ENCODE data around the gene GEMIN7. TPM values are rescaled to one million over a fixed set of nuclear protein-coding genes. Genes with fewer than 3 reads are reported as not detected.
A peak's percentile ranks its signal among the peaks of the same experiment; 100 is the strongest.

GEMIN7 gene
- total RNA-seq, 4 donors from 2014 or later = 18.8 to 29.8 (median 20.5) TPM

GRCh38 chr19:45094707-45095106 lies 15.6 kb downstream of the GEMIN7 start:
- Histone ChIP-seq H3K9me3 (no peaks in the 10 kb centered on the region), H3K36me3 (peaks cover 9% of the 10 kb centered on the region), H3K4me1 (peaks cover 83% of the 10 kb centered on the region), H3K4me3 (peak overlapping the region; percentile 87), H3K27ac (no peak overlapping the region), H3K27me3 (no peaks in the 10 kb centered on the region)
- no peak for TF ChIP-seq CTCF (IDR thresholded peaks at IDR 0.05)
- no peak for TF ChIP-seq POLR2A (IDR thresholded peaks at IDR 0.05)
- TF ChIP-seq POLR2AphosphoS5 (IDR thresholded peaks at IDR 0.05) = no peak
- no peak for TF ChIP-seq EP300 (IDR thresholded peaks at IDR 0.05)
- DNase-seq (ENCODE audit: low spot score in 2 of 2) = no peak
- WGBS = 64% methylated on average over 5 of the region's 5 CpGs

- Histone ChIP-seq H3K4me1 (peaks cover 85% of the 10 kb centered on the region), H3K27ac (no peak overlapping the region), H3K9me3 (no peaks in the 10 kb centered on the region), H3K36me3 (no peaks in the 10 kb centered on the region), H3K4me3 (peak overlapping the region; percentile 87), H3K27me3 (no peaks in the 10 kb centered on the region)
- no peak for TF ChIP-seq POLR2A (IDR thresholded peaks at IDR 0.05)
- TF ChIP-seq EP300 (IDR thresholded peaks at IDR 0.05) = no peak
- TF ChIP-seq POLR2AphosphoS5 (IDR thresholded peaks at IDR 0.05) = no peak
- no peak for TF ChIP-seq CTCF (IDR thresholded peaks at IDR 0.05)
- no peak for DNase-seq (ENCODE audit: low spot score in 2 of 2)
- 79% methylated on average over 14 of the region's 14 CpGs for WGBS
Observed at GRCh38 chr19:45095496-45096413, 16.7 kb downstream of the GEMIN7 start.

- Histone ChIP-seq H3K4me1 (peaks cover 86% of the 10 kb centered on the region), H3K9me3 (no peaks in the 10 kb centered on the region), H3K27me3 (no peaks in the 10 kb centered on the region), H3K4me3 (no peak overlapping the region), H3K27ac (no peak overlapping the region), H3K36me3 (no peaks in the 10 kb centered on the region)
- TF ChIP-seq CTCF (IDR thresholded peaks at IDR 0.05) (no peak), POLR2A (IDR thresholded peaks at IDR 0.05) (no peak), EP300 (IDR thresholded peaks at IDR 0.05) (no peak), POLR2AphosphoS5 (IDR thresholded peaks at IDR 0.05) (no peak)
- WGBS = 88% methylated on average over 7 of the region's 7 CpGs
- no peak for DNase-seq (ENCODE audit: low spot score in 2 of 2)
Observed at GRCh38 chr19:45096700-45097099, 17.6 kb downstream of the GEMIN7 start.

- TF ChIP-seq POLR2A (IDR thresholded peaks at IDR 0.05) (no peak), CTCF (IDR thresholded peaks at IDR 0.05) (no peak), EP300 (IDR thresholded peaks at IDR 0.05) (no peak), POLR2AphosphoS5 (IDR thresholded peaks at IDR 0.05) (no peak)
- no peak for DNase-seq (ENCODE audit: low spot score in 2 of 2)
- Histone ChIP-seq H3K27me3 (no peaks in the 10 kb centered on the region), H3K9me3 (no peaks in the 10 kb centered on the region), H3K4me1 (peaks cover 87% of the 10 kb centered on the region), H3K36me3 (no peaks in the 10 kb centered on the region), H3K4me3 (no peak overlapping the region), H3K27ac (peak overlapping the region; percentile 76)
- 94% methylated on average over 7 of the region's 7 CpGs for WGBS
Observed at GRCh38 chr19:45097450-45097775, 18.4 kb downstream of the GEMIN7 start.

GRCh38 chr19:45097776-45098520 lies 18.9 kb downstream of the GEMIN7 start:
- peak in 1 of 2 donors; percentile 82 for DNase-seq (ENCODE audit: low spot score in 2 of 2)
- WGBS = 61% methylated on average over 12 of the region's 16 CpGs
- Histone ChIP-seq H3K4me1 (peaks cover 90% of the 10 kb centered on the region), H3K36me3 (no peaks in the 10 kb centered on the region), H3K27ac (peak overlapping the region; percentile 76), H3K4me3 (peak overlapping the region; percentile 6), H3K27me3 (no peaks in the 10 kb centered on the region), H3K9me3 (no peaks in the 10 kb centered on the region)
- TF ChIP-seq CTCF (IDR thresholded peaks at IDR 0.05) (no peak), POLR2A (IDR thresholded peaks at IDR 0.05) (no peak), POLR2AphosphoS5 (IDR thresholded peaks at IDR 0.05) (no peak), EP300 (IDR thresholded peaks at IDR 0.05) (no peak)

All from suprapubic skin (tissue), 4 donors.